ENCODE results near the gene CYP2D6.
"Not testable (repeated sequence)": the region's sequence is repeated elsewhere in the genome, so short reads cannot be mapped to it uniquely, and the experiment has no call there.

The CYP2D6 gene

DNA sequence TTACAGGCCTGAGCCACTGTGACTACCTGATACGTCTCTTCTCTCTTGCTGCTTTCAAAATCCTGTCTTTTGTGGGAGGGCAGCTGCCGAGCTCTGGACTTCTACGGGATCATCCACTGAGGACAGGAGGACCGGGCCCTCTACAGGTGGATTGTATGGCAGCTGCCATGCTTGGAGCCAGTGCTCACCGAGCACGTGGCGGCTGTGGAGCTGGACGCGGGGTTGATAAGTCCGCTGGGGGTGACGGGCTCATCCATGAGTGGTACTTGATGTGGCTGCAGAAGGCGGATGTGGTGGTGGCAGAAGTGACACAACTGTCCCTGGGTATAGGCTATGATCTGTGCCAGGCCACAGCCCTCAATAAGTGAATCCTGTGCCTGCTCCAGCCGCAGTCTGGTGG, 1.8 kb upstream of the CYP2D6 start:
- DNase-seq = no peak

GRCh38 chr22:42131562-42131961, 952 bp upstream of the CYP2D6 start:
- no peak for DNase-seq

GRCh38 chr22:42130182-42130581, 428 bp downstream of the CYP2D6 start:
- not testable (repeated sequence) for DNase-seq

GRCh38 chr22:42128776-42129694, 1.6 kb downstream of the CYP2D6 start:
- DNase-seq = not testable (repeated sequence)

DNA sequence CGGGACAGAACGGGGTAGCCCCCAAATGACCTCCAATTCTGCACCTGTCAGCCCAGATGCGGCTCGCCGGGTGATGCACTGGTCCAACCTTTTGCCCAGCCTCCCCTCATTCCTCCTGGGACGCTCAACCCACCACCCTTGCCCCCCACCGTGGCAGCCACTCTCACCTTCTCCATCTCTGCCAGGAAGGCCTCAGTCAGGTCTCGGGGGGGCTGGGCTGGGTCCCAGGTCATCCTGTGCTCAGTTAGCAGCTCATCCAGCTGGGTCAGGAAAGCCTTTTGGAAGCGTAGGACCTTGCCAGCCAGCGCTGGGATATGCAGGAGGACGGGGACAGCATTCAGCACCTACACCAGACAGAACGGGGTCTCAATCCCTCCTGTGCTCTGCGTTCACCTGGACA, 2.6 kb downstream of the CYP2D6 start:
- not testable (repeated sequence) for DNase-seq

DNA sequence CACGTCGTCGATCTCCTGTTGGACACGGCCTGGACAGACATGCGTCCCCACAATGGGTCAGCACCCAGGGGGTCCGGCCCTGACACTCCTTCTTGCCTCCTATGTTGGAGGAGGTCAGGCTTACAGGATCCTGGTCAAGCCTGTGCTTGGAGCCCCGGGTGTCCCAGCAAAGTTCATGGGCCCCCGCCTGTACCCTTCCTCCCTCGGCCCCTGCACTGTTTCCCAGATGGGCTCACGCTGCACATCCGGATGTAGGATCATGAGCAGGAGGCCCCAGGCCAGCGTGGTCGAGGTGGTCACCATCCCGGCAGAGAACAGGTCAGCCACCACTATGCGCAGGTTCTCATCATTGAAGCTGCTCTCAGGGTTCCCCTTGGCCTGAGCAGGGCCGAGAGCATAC, 3.0 kb downstream of the CYP2D6 start:
- no peak for DNase-seq

GRCh38 chr22:42123529-42123928, 7.1 kb downstream of the CYP2D6 start:
- DNase-seq = not testable (repeated sequence)

- DNase-seq = not testable (repeated sequence)
Observed at GRCh38 chr22:42120231-42121021, 10.2 kb downstream of the CYP2D6 start.

DNA sequence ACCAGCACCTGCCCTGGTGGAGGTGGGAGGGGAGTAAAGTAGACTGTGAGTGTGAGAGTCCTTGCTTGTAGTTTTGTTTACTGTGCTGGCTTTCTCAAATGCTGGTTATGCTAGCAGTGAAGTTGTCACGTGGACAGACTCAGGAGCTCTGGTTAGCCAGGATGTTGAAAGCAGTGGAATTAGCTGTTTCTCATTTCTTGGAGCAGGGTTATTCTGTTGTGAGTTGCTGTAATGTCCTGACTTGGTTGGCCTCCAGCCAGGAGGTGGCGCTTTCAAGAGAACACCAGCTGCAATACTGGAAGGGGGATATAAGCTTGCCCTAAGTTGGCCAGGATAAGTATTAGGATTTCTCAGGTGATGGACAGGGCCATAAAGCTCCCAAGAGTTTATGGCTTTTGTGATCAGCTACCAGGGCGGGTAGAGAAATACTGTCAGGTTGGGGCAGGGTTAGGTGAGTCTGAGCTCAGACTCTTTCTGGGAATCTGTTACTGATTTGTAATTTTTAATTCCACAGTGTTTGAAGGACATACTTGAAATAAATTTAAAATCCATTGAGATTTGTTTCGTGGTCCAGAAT, 13.7 kb downstream of the CYP2D6 start:
- no peak for DNase-seq

DNA sequence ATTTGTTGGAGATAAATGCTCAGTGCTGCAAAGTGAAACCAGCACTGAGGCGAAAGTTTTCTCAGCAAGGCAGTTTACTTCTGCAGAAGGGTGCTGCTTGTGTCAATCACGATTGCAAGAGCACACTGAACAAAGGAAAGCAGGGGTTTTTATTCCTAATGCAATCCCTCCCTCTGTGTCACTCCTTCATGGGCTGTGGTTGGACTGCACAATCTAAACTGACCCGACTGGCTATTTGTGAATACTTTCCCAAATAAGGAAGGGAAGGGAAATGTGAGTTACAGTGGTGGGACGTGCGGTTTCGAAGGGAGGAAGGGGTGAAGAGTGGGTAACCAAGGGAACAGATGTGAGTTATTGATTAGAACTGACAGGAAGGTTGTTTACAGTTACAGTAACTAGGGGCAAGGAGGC, 15.2 kb downstream of the CYP2D6 start:
- DNase-seq = not testable (repeated sequence)

DNA sequence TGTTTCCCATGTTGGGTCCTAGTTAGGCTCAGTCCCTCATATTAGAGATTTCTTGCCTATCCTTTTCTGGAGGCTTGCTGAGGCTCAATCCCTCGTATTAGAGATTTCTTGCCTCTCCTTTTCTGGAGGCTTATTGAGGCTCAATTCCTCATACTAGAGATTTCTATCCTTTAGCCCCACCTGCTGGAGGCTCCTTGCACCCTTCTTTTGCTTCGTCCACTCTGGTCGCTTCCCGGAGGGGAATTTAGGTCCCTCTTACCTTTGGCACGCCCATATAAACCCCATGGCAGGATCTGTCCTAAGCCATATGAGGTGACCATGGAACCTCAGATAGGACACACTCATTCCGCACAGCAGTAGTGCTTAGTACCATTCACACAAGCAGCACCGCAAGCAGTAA, 15.9 kb downstream of the CYP2D6 start:
- no peak for DNase-seq

DNA sequence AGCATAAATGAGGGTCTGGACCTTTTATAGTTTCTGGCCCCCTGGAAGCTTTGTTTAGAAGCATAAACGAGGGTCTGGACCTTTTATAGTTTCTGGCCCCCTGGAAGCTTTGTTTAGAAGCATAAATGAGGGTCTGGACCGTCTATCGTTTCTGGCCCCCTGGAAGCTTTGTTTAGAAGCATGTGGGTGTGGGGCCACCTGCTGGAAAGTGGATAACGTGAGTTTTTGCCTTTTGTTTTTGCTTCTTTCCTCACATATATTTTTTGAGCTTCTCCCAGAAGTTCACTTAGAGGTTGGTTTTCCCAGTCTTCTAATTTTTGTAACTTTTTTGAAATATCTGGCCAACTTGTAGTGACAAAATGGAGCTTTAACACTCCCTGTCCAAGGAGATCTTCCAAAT, 17.8 kb downstream of the CYP2D6 start:
- not testable (repeated sequence) for DNase-seq

GRCh38 chr22:42111798-42112197, 18.8 kb downstream of the CYP2D6 start:
- DNase-seq = no peak

- DNase-seq = no peak
Observed at GRCh38 chr22:42108848-42109247, 21.8 kb downstream of the CYP2D6 start.

DNA sequence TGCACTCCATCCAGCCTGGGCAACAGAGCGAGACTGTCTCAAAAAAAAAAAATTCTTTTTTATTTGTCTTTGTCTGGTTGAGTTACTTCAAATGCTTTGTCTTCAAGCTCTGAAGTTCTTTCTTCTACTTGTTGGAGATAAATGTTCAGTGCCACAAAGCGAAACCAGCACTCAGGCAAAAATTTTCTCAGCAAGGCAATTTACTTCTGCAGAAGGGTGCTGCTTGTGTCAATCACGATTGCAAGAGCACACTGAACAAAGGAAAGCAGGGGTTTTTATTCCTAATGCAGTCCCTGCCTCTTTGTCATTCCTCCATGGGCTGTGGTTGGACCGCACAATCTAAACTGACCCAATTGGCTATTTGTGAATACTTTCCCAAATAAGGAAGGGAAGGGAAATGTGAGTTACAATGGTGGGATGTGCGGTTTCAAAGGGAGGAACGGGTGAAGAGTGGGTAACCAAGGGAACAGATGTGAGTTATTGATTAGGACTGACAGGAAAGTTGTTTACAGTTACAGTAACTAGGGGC, 26.2 kb downstream of the CYP2D6 start:
- not testable (repeated sequence) for DNase-seq

- DNase-seq = no peak
Observed at GRCh38 chr22:42101199-42101598, 29.4 kb downstream of the CYP2D6 start.

GRCh38 chr22:42091455-42091782, 39.2 kb downstream of the CYP2D6 start:
- DNase-seq = no peak

GRCh38 chr22:42090596-42091454, 39.8 kb downstream of the CYP2D6 start, which contains the start of gene NDUFA6:
TSS of gene NDUFA6 (minus strand) at chr22:42090772. CDS start at chr22:42090744, 28 bp downstream.
- peak; percentile 99 for DNase-seq

- no peak for DNase-seq
Observed at GRCh38 chr22:42086051-42086450, 44.6 kb downstream of the CYP2D6 start.

DNA sequence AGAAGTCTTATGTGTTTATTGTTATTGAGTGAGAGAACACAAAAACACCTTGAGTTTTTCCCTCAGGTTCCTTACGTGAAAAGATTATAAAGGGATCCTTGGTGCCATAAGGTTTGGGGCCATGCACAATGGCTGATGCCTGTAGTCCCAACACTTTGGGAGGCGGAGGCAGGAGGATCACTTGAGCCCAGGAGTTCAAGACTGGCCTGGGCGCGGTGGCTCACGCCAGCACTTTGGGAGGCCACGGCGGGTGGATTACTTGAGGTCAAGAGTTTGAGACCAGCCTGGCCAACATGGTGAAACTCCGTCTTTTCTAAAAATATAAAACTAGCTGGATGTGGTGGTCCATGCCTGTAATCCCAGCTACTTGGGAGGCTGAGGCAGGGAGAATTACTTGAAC, 45.7 kb downstream of the CYP2D6 start:
- no peak for DNase-seq

DNA sequence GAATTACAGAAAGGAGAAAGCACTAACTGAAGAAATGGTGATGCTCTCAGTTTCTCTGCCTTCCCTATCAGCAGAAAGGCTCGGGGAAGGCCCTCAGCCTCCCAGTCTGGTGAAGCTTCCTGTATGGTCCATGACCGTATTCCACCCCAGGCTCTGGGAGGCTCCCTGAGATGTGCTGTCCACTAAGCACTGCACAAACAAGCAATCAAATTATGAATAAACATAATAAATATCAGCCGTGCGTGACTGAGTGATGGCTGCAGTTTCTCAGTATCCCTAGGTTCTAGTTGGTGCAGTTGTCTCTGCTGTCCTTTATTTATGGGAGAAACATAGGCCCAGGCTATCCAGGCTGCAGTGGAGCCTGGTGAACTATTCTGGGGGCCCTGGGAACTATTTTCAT, 47.5 kb downstream of the CYP2D6 start:
- no peak for DNase-seq

DNA sequence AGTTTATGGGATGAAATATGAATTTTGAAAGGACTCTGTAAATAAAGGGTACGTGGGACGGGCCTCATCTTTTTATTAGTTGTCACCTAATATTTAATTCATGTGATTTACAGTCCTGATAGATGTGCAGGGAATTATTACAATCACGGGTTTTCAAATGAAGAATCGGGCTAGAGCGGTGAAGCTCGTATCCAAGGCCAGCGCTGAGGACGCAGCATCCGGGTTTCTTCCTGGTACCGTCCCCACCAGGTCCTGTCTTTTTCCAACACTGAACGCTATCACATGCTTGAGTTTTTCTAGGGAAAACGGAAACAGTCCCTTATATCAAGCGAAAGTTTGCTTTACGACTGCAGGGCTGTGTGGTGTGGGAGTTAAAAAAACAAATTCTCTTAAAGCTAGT, 50.3 kb downstream of the CYP2D6 start:
- DNase-seq = peak; percentile 51
